ENCODE measurements around the gene JAKMIP2. TPM values are rescaled to one million over a fixed set of nuclear protein-coding genes. Genes with fewer than 3 reads are reported as not detected.

The JAKMIP2 gene
- total RNA-seq, 1 experiment from 2014 or later = not detected

DNA sequence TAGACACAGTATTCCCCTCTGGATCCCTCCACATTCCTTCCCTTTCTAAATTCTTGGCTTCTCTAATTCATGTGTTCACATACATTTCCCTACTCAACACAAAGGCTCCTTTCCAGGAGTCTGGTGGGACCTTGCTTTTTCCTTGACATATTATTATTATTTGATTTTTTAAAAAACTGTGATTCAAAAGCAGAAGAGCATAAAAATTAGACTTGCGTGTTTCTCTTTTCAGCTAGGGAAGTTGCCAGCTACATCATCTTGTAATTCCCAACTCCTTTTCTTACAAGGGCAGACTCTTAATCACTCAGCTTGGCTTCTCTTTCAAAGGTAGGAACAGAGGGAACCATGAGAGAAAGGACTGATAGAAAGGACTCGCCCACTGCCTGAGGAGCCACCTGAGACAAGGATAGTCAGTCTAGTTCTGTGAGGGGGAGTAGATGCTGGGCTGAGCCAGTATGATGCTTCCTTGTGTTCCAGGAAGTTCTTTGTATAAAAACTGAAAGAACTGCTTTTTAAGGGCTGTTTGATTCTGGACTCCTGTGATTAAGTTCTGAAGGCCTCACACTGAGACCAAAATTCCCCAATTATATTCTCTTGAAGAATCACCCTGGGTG is 221.7 kb downstream of the JAKMIP2 start:
- H3K9ac ChIP-seq (ENCODE audit: low read length) = no peak overlapping the region
- no peaks in the 10 kb centered on the region for H4K20me1 ChIP-seq (ENCODE audit: insufficient read depth)
- no TSS peak for BruUV-seq (replicated peaks)
- no peak overlapping the region for H2AFZ ChIP-seq (ENCODE audit: low read depth, low read length, poor library complexity, severe bottlenecking)
- H3K79me2 ChIP-seq (ENCODE audit: insufficient read depth, low read length) = no peaks in the 10 kb centered on the region
- POLR2A ChIA-PET = no interaction called here
- DNase-seq (ENCODE audit: low read depth, low spot score) = no peak
- no peaks in the 10 kb centered on the region for H3K9me2 ChIP-seq (ENCODE audit: insufficient read depth)
- H3K36me3 ChIP-seq (ENCODE audit: control insufficient read depth in 1 of 2, insufficient read depth in 2 of 2, low read length in 2 of 2) = no peaks in the 10 kb centered on the region
- H3K4me1 ChIP-seq (ENCODE audit: control insufficient read depth in 1 of 2, insufficient read depth in 2 of 2, low read length in 2 of 2) = no peaks in the 10 kb centered on the region
- CTCF ChIA-PET = interaction anchor here (2.5 kb wide), 1 partner anchor 96 kb away, joined by 12 read pairs; no protein-coding TSS in a partner anchor
- H3K27ac ChIP-seq (ENCODE audit: low read depth, low read length) = no peak overlapping the region
- intact Hi-C loops (cut with micrococcal nuclease) = no loop called here
- H3K4me3 ChIP-seq (replicated peaks in 1 of 2; ENCODE audit: low read depth in 1 of 2, low read length in 2 of 2) = no peak overlapping the region
- TF ChIP-seq CBX3 (IDR thresholded peaks at IDR 0.05; ENCODE audit: low read depth) (no peak), SIN3A (IDR thresholded peaks at IDR 0.05; ENCODE audit: low read depth) (no peak), RAD21 (IDR thresholded peaks at IDR 0.05; ENCODE audit: low read depth) (no peak), FOSL1 (IDR thresholded peaks at IDR 0.05; ENCODE audit: low read depth) (no peak), EGR1 (IDR thresholded peaks at IDR 0.05; ENCODE audit: low read depth) (no peak), ZNF274 (IDR thresholded peaks at IDR 0.05; ENCODE audit: low read depth, low read length) (no peak), MAX (IDR thresholded peaks at IDR 0.05) (no peak), POLR2A (IDR thresholded peaks at IDR 0.05; ENCODE audit: borderline replicate concordance, extremely low read depth, insufficient read depth, insufficient read length) (no peak), POLR2AphosphoS5 (IDR thresholded peaks at IDR 0.05; ENCODE audit: low read depth, low read length) (no peak), JUND (IDR thresholded peaks at IDR 0.05) (no peak), CEBPB (IDR thresholded peaks at IDR 0.05; ENCODE audit: low read depth) (no peak), ZFX (IDR thresholded peaks at IDR 0.05) (no peak), EZH2phosphoT487 (IDR thresholded peaks at IDR 0.05; ENCODE audit: borderline replicate concordance) (no peak), EZH2 (IDR thresholded peaks at IDR 0.05) (no peak), ATF3 (IDR thresholded peaks at IDR 0.05) (no peak), ELF1 (IDR thresholded peaks at IDR 0.05; ENCODE audit: borderline replicate concordance, low read depth) (no peak)
- TF ChIP-seq, protein P1, sequence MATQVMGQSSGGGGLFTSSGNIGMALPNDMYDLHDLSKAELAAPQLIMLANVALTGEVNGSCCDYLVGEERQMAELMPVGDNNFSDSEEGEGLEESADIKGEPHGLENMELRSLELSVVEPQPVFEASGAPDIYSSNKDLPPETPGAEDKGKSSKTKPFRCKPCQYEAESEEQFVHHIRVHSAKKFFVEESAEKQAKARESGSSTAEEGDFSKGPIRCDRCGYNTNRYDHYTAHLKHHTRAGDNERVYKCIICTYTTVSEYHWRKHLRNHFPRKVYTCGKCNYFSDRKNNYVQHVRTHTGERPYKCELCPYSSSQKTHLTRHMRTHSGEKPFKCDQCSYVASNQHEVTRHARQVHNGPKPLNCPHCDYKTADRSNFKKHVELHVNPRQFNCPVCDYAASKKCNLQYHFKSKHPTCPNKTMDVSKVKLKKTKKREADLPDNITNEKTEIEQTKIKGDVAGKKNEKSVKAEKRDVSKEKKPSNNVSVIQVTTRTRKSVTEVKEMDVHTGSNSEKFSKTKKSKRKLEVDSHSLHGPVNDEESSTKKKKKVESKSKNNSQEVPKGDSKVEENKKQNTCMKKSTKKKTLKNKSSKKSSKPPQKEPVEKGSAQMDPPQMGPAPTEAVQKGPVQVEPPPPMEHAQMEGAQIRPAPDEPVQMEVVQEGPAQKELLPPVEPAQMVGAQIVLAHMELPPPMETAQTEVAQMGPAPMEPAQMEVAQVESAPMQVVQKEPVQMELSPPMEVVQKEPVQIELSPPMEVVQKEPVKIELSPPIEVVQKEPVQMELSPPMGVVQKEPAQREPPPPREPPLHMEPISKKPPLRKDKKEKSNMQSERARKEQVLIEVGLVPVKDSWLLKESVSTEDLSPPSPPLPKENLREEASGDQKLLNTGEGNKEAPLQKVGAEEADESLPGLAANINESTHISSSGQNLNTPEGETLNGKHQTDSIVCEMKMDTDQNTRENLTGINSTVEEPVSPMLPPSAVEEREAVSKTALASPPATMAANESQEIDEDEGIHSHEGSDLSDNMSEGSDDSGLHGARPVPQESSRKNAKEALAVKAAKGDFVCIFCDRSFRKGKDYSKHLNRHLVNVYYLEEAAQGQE (IDR thresholded peaks at IDR 0.05; ENCODE audit: low read depth) = no peak
- no peak for ATAC-seq
- H3K27me3 ChIP-seq (ENCODE audit: insufficient read depth, low read length) = 0 out of 2 replicates have a peak, but pooled peaks cover 7% of the 10 kb centered on the region
- no peak overlapping the region for H3K4me2 ChIP-seq (ENCODE audit: low read length)
- no peaks in the 10 kb centered on the region for H3K9me3 ChIP-seq (ENCODE audit: control insufficient read depth in 1 of 2, insufficient read depth in 1 of 2, low read depth in 1 of 2, low read length in 2 of 2)
- RAD21 ChIA-PET (ENCODE audit: low non-redundant PET in 1 of 2, low total read pairs in 2 of 2, uncharacterized antibody in 2 of 2, unreplicated experiment in 2 of 2) = no interaction called here

Data from HCT116 (cell line).